Common myeloid progenitor, CD34-positive (primary cell): ENCODE results near the gene CYP39A1.

Source experiments
- CTCF ChIA-PET: fragments of 350-600 bp; sonication (Branson Sonifier 250); formaldehyde crosslinking; loops from one replicate; lab custom pipeline; 2021; ENCODE audit warnings: antibody characterized with exemption; lab: Charles Lee
- POLR2A ChIA-PET: fragments of 350-600 bp; sonication (Branson Sonifier 250); formaldehyde crosslinking; loops from one replicate; lab custom pipeline; 2021; ENCODE audit warnings: antibody characterized with exemption; lab: Charles Lee
- DNase-seq, 3 donors: peaks; one replicate each; pipeline versions ENCODE4 v3.0.0 to v3.0.0-alpha.2; 2013
- H3K27ac ChIP-seq, 2 experiments: 1 replicate in 1 of 2; 2 replicates in 1 of 2; pipeline ENCODE4 v1.7.0; 2013; ENCODE audit warnings: inconsistent platforms in 2 of 2, low read length in 2 of 2, mild to moderate bottlenecking in 2 of 2, low read depth in 1 of 2, moderate library complexity in 1 of 2; ENCODE audit not compliant: severe bottlenecking in 2 of 2, insufficient read depth in 1 of 2, poor library complexity in 1 of 2
- H3K27me3 ChIP-seq, 5 experiments: replicated peaks in 2 of 5; 1 replicate in 3 of 5; 2 replicates in 2 of 5; pipeline versions ENCODE4 v1.6.1 to v1.7.0; 2013; ENCODE audit warnings: low read length in 4 of 5, mild to moderate bottlenecking in 2 of 5, moderate library complexity in 2 of 5, inconsistent platforms in 1 of 5; ENCODE audit not compliant: insufficient read depth in 5 of 5, control insufficient read depth in 4 of 5
- H3K36me3 ChIP-seq, 4 experiments: 1 replicate in 2 of 4; 2 replicates in 2 of 4; pipeline versions ENCODE4 v1.6.1 to v1.7.0; 2013; ENCODE audit warnings: low read length in 3 of 4, control low read depth in 1 of 4, mild to moderate bottlenecking in 1 of 4; ENCODE audit not compliant: control insufficient read depth in 4 of 4, insufficient read depth in 4 of 4
- H3K4me1 ChIP-seq, 4 experiments: 1 replicate in 3 of 4; 2 replicates in 1 of 4; pipeline versions ENCODE4 v1.6.1 to v1.7.1; 2013; ENCODE audit warnings: low read length in 3 of 4, mild to moderate bottlenecking in 3 of 4, control low read depth in 1 of 4, inconsistent platforms in 1 of 4, moderate library complexity in 1 of 4; ENCODE audit not compliant: control insufficient read depth in 4 of 4, insufficient read depth in 4 of 4; ENCODE audit errors: control extremely low read depth in 1 of 4
- H3K4me3 ChIP-seq, 7 experiments: 1 replicate in 4 of 7; 2 replicates in 3 of 7; pipeline versions ENCODE4 v1.5.1 to v1.7.0; 2013; ENCODE audit warnings: mild to moderate bottlenecking in 7 of 7, low read length in 6 of 7, moderate library complexity in 6 of 7, inconsistent platforms in 2 of 7, low read depth in 2 of 7, control low read depth in 1 of 7; ENCODE audit not compliant: insufficient read depth in 4 of 7, control insufficient read depth in 1 of 7; ENCODE audit errors: extremely low read depth in 1 of 7
- H3K9me3 ChIP-seq, 5 experiments: 1 replicate in 4 of 5; 2 replicates in 1 of 5; pipeline versions ENCODE4 v1.6.1 to v1.7.1; 2013; ENCODE audit warnings: low read length in 4 of 5, mild to moderate bottlenecking in 2 of 5, inconsistent platforms in 1 of 5, low read depth in 1 of 5, moderate library complexity in 1 of 5; ENCODE audit not compliant: control insufficient read depth in 4 of 5, insufficient read depth in 2 of 5; ENCODE audit errors: control extremely low read depth in 1 of 5
- WGBS: methylation state at CpG from one replicate; pipeline ENCODE4 v1.1.5; 2013; ENCODE audit not compliant: insufficient coverage; 5-methylcytosine and 5-hydroxymethylcytosine counted together

The CYP39A1 gene

GRCh38 chr6:46637145-46637544, 15.5 kb downstream of the CYP39A1 start:
- H3K4me1 ChIP-seq: no peaks in the 10 kb centered on the region
- H3K27me3 ChIP-seq: no peaks in the 10 kb centered on the region
- H3K4me3 ChIP-seq: no peak overlapping the region
- no peaks in the 10 kb centered on the region for H3K36me3 ChIP-seq
- no peak overlapping the region for H3K27ac ChIP-seq
- H3K9me3 ChIP-seq: no peaks in the 10 kb centered on the region
- WGBS: 93% methylated on average over 2 of the region's 5 CpGs
- no peak for DNase-seq
- ChIA-PET CTCF (no interaction called here), POLR2A (no interaction called here)

- no peak overlapping the region for H3K27ac ChIP-seq
- H3K36me3 ChIP-seq: no peaks in the 10 kb centered on the region
- no peak overlapping the region for H3K4me3 ChIP-seq
- WGBS: 99% methylated on average over 4 of the region's 6 CpGs
- CTCF ChIA-PET: no interaction called here
- no peaks in the 10 kb centered on the region for H3K9me3 ChIP-seq
- H3K27me3 ChIP-seq: no peaks in the 10 kb centered on the region
- no peaks in the 10 kb centered on the region for H3K4me1 ChIP-seq
- POLR2A ChIA-PET: no interaction called here
- DNase-seq: no peak
These were observed 17.2 kb downstream of the CYP39A1 start for GRCh38 chr6:46635462-46635861.

- ChIA-PET CTCF (no interaction called here), POLR2A (no interaction called here)
- Histone ChIP-seq H3K9me3 (no peaks in the 10 kb centered on the region), H3K27ac (no peak overlapping the region), H3K4me3 (no peak overlapping the region), H3K4me1 (no peaks in the 10 kb centered on the region), H3K27me3 (no peaks in the 10 kb centered on the region), H3K36me3 (no peaks in the 10 kb centered on the region)
- DNase-seq: no peak
- no CpG with 5 or more reads among the region's 1 CpG for WGBS
These were observed 20.6 kb downstream of the CYP39A1 start for GRCh38 chr6:46632053-46632452.

GRCh38 chr6:46629691-46630090, 22.9 kb downstream of the CYP39A1 start:
- no peak for DNase-seq
- ChIA-PET CTCF (no interaction called here), POLR2A (no interaction called here)
- no peaks in the 10 kb centered on the region for H3K27me3 ChIP-seq
- H3K4me1 ChIP-seq: no peaks in the 10 kb centered on the region
- no peak overlapping the region for H3K27ac ChIP-seq
- H3K36me3 ChIP-seq: no peaks in the 10 kb centered on the region
- 98% methylated on average over 5 of the region's 7 CpGs for WGBS
- no peaks in the 10 kb centered on the region for H3K9me3 ChIP-seq
- no peak overlapping the region for H3K4me3 ChIP-seq

- CTCF ChIA-PET: no interaction called here
- H3K9me3 ChIP-seq: no peaks in the 10 kb centered on the region
- DNase-seq: no peak
- H3K4me1 ChIP-seq: no peaks in the 10 kb centered on the region
- no peaks in the 10 kb centered on the region for H3K36me3 ChIP-seq
- WGBS: 100% methylated on average over 2 of the region's 3 CpGs
- H3K4me3 ChIP-seq: no peak overlapping the region
- H3K27ac ChIP-seq: no peak overlapping the region
- no peaks in the 10 kb centered on the region for H3K27me3 ChIP-seq
- POLR2A ChIA-PET: no interaction called here
These were observed 23.6 kb downstream of the CYP39A1 start for GRCh38 chr6:46628976-46629375.

DNA sequence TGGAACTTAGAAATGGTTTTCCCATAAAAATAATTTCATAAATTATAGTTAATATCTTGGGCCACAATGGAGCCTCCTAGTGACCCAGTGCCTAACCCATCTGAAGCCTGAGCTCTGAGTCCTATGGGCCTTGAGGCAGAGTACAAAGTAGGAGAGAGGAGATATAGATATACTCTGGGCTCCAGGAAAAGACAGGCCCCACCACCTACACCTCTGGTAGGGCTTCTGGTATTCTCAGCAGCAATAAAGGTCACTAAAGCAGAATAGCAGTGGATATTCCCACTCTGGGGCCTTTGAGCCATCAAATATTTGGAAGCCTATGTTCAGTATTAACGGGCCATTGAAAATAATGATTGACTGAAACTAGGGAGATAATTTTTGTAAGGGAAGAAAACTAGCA, 24.1 kb downstream of the CYP39A1 start:
- H3K27ac ChIP-seq: no peak overlapping the region
- H3K27me3 ChIP-seq: no peaks in the 10 kb centered on the region
- no CpG with 5 or more reads among the region's 1 CpG for WGBS
- H3K9me3 ChIP-seq: no peaks in the 10 kb centered on the region
- POLR2A ChIA-PET: no interaction called here
- no peak for DNase-seq
- no peak overlapping the region for H3K4me3 ChIP-seq
- CTCF ChIA-PET: interaction anchor here (2.0 kb wide), 1 partner anchor 408 kb away, joined by 5 read pairs; no protein-coding TSS in a partner anchor
- no peaks in the 10 kb centered on the region for H3K36me3 ChIP-seq
- H3K4me1 ChIP-seq: no peaks in the 10 kb centered on the region

- ChIA-PET POLR2A (no interaction called here), CTCF (interaction anchor here (2.0 kb wide), 1 partner anchor 406 kb away, joined by 5 read pairs; no protein-coding TSS in a partner anchor)
- H3K36me3 ChIP-seq: no peaks in the 10 kb centered on the region
- H3K27me3 ChIP-seq: no peaks in the 10 kb centered on the region
- H3K27ac ChIP-seq: no peak overlapping the region
- no peaks in the 10 kb centered on the region for H3K9me3 ChIP-seq
- DNase-seq: no peak
- no peak overlapping the region for H3K4me3 ChIP-seq
- H3K4me1 ChIP-seq: no peaks in the 10 kb centered on the region
- WGBS: 100% methylated on average over 1 of the region's 4 CpGs
These were observed 25.6 kb downstream of the CYP39A1 start for GRCh38 chr6:46626976-46627375.
